HK-2 (cell line): Measurements from ENCODE around the gene SYT12.
"Not testable (repeated sequence)": the region's sequence is repeated elsewhere in the genome, so short reads cannot be mapped to it uniquely, and the experiment has no call there.

Experiments
- DNase-seq: peaks from one replicate; pipeline ENCODE4 v3.0.0-alpha.2; 2018; ENCODE audit not compliant: unreplicated experiment

Gene SYT12

GRCh38 chr11:66996609-66997273, 26.2 kb upstream of the SYT12 start:
- DNase-seq, result no peak

GRCh38 chr11:66999555-66999954, 23.4 kb upstream of the SYT12 start:
- no peak for DNase-seq

GRCh38 chr11:67001332-67001731, 21.6 kb upstream of the SYT12 start:
- no peak for DNase-seq

- no peak for DNase-seq
These were observed 20.5 kb upstream of the SYT12 start for GRCh38 chr11:67002297-67002913.

GRCh38 chr11:67002921-67003411, 20.0 kb upstream of the SYT12 start:
- DNase-seq, result no peak

GRCh38 chr11:67005200-67005599, 17.7 kb upstream of the SYT12 start:
- DNase-seq, result not testable (repeated sequence)

GRCh38 chr11:67006029-67006884, 16.7 kb upstream of the SYT12 start:
- no peak for DNase-seq

- no peak for DNase-seq
These were observed 15.8 kb upstream of the SYT12 start for GRCh38 chr11:67007126-67007525.

GRCh38 chr11:67010296-67010905, 12.5 kb upstream of the SYT12 start:
- DNase-seq, result no peak

- DNase-seq, result no peak
These were observed 9.4 kb upstream of the SYT12 start for GRCh38 chr11:67013511-67014045.

GRCh38 chr11:67014343-67014742, 8.6 kb upstream of the SYT12 start:
- no peak for DNase-seq

- no peak for DNase-seq
These were observed 7.9 kb upstream of the SYT12 start for GRCh38 chr11:67015048-67015447.

GRCh38 chr11:67016550-67016949, 6.4 kb upstream of the SYT12 start:
- no peak for DNase-seq

GRCh38 chr11:67020949-67021348, 2.0 kb upstream of the SYT12 start:
- DNase-seq, result no peak

GRCh38 chr11:67022341-67022933, 497 bp upstream of the SYT12 start:
- DNase-seq, result peak; percentile 75

GRCh38 chr11:67023957-67024353, 1.0 kb downstream of the SYT12 start:
- DNase-seq, result no peak

GRCh38 chr11:67024410-67024809, 1.5 kb downstream of the SYT12 start:
- DNase-seq, result no peak

GRCh38 chr11:67024966-67025365, 2.0 kb downstream of the SYT12 start:
- no peak for DNase-seq

- DNase-seq, result no peak
These were observed 2.8 kb downstream of the SYT12 start for GRCh38 chr11:67025750-67026149.

GRCh38 chr11:67026941-67027340, 4.0 kb downstream of the SYT12 start:
- no peak for DNase-seq

- no peak for DNase-seq
These were observed 4.6 kb downstream of the SYT12 start for GRCh38 chr11:67027483-67027930.
